GM21576 (cell line): ENCODE measurements around the gene ARHGEF28.

Experiments used
- ATAC-seq: cut with Tn5 transposase; IDR thresholded peaks from one replicate; pipeline ENCODE4 v1.9.1; 2021; ENCODE audit warnings: mild to moderate bottlenecking, moderate library complexity; ENCODE audit not compliant: unreplicated experiment

Gene ARHGEF28

DNA sequence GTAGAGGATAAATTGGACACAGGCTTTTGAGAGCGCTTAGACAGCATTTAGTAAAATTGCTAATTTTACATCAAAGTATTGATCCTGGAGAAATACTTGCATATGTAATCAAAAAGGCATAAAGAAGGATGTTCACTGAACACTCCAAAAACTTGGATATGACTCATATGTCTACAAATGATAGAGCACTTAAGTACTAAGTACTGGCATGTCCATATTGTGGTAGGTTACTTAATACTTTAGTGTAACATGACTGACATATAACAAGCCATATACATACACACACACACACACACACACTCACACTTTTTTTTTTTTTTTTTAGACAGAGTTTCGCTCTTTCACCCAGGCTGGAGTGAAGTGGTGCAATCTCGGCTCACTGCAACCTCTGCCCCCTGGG is 361.9 kb downstream of the ARHGEF28 start:
- no peak for ATAC-seq

GRCh38 chr5:73989956-73990355 is 364.0 kb downstream of the ARHGEF28 start:
- no peak for ATAC-seq
